PC-3 (cell line): Measurements from ENCODE around the gene EMP2.

Experiments used
- EZH2 ChIP-seq: fragments of 300-600 bp; sonication (generic); IDR thresholded peaks from one replicate; pipeline ENCODE4 v1.6.1; 2017; ENCODE audit warnings: antibody characterized with exemption, mild to moderate bottlenecking, low read length; ENCODE audit not compliant: unreplicated experiment
- EZH2phosphoT487 ChIP-seq: fragments of 300-600 bp; sonication (generic); IDR thresholded peaks from 2 replicates; pipeline ENCODE4 v1.6.1; 2018; ENCODE audit warnings: mild to moderate bottlenecking, antibody characterized with exemption, low read length, borderline replicate concordance
- TF ChIP-seq, protein P1 (sequence below): fragments of 300-600 bp; sonication (generic); conservative IDR thresholded peaks from 2 replicates; pipeline ENCODE4 v1.5.1; 2017; ENCODE audit warnings: antibody characterized with exemption, low read depth, mild to moderate bottlenecking, low read length

- TF ChIP-seq, protein P1, sequence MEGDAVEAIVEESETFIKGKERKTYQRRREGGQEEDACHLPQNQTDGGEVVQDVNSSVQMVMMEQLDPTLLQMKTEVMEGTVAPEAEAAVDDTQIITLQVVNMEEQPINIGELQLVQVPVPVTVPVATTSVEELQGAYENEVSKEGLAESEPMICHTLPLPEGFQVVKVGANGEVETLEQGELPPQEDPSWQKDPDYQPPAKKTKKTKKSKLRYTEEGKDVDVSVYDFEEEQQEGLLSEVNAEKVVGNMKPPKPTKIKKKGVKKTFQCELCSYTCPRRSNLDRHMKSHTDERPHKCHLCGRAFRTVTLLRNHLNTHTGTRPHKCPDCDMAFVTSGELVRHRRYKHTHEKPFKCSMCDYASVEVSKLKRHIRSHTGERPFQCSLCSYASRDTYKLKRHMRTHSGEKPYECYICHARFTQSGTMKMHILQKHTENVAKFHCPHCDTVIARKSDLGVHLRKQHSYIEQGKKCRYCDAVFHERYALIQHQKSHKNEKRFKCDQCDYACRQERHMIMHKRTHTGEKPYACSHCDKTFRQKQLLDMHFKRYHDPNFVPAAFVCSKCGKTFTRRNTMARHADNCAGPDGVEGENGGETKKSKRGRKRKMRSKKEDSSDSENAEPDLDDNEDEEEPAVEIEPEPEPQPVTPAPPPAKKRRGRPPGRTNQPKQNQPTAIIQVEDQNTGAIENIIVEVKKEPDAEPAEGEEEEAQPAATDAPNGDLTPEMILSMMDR, result no peak
- no peak for TF ChIP-seq EZH2phosphoT487
- no peak for TF ChIP-seq EZH2
Measured at GRCh38 chr16:10564591-10564990, 15.8 kb downstream of the EMP2 start.
